Activated CD4-positive, alpha-beta T cell treated with anti-CD3 and anti-CD28 coated beads, Interleukin-2, Interleukin-4, amounts not matched to agents 100 ng/mL and 50 ng/mL, durations not matched to agents 16 hours and 8 hours (primary cell): ENCODE measurements around the gene AASDH.
"Not testable (repeated sequence)": the region's sequence is repeated elsewhere in the genome, so short reads cannot be mapped to it uniquely, and the experiment has no call there.

Experiments used
- DNase-seq: peaks from one replicate; pipeline ENCODE4 v3.0.0-alpha.2; 2020; ENCODE audit warnings: low spot score

The AASDH gene

DNA sequence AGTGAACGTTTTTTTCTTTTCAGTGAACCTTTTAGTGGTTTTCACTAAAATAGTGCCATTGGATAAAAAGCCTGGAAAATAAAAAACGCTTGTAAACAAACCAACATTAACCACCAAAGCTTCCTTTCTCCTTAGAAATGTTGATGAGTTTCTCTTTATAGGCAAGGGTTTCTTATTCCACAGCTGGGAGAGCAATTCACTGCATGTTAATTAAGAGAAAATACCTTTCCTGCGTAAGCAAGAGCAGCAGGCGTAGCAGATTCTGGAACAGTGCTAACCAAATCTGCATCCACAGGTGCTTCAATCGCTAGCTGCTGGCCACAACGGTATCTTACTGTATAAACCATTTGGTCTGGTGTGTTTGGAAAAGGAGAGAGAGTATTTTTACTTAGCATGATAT lies 13.3 kb upstream of the AASDH start:
- DNase-seq, result no peak

DNA sequence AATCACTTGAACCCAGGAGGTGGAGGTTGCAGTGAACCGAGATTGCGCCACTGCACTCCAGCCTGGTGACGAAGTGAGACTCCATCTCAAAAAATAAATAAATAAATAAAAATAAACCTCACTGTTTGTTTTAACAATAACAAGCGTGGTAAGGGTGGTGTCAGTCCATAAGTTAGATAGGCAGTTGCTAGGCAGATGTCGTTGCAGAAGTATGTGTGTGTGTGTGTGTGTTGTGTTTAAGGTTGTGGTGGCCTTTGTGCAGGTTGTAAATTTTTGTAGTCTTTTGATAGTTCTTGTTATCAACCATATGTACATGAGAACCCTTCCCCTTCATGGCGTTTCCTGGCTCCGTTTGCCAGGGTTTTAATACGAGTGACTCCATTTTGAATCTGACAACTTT lies 4.0 kb upstream of the AASDH start:
- DNase-seq, result no peak

- DNase-seq, result no peak
Measured at GRCh38 chr4:56389558-56389957, 2.3 kb upstream of the AASDH start.

GRCh38 chr4:56388306-56388705 lies 1.0 kb upstream of the AASDH start:
- no peak for DNase-seq

DNA sequence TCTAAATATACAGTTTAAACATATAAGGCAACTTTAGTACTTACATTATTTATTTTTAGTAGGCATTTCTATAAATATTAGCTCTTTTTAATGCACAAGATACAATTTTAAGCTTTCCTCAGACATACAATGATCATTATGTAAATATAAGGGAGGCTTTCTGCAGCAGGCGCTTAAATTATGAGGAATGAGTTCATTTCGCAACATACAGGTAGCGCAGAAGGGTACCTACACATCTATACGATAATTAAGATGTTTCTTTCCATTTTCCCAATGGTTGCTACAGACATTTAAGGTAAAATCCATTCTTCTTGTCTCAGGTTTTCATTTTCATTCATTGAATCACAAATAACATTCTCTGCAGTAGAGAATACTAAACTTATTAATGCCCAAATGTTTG lies 1.2 kb downstream of the AASDH start:
- no peak for DNase-seq

GRCh38 chr4:56375458-56375857 lies 11.8 kb downstream of the AASDH start:
- no peak for DNase-seq

- DNase-seq, result no peak
Measured at GRCh38 chr4:56374956-56375355, 12.3 kb downstream of the AASDH start.

DNA sequence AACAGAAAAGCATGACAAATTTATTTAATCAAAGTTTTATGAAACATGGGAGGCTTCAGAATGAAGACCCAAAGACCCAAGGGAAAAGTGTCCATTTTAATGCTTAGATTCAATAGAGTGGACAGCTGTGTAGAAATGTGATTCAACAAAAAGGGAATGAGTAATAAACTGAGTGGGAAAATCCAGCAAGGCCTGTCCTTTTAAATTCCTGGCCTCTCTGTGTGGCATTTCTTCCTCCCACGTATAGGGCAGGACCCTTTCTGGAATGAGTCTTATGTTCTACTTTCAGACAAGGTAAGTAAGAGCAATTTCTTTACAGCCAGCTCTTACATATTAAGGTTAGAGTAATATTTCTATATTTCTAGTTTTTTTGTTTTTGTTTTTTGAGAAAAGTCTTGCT lies 14.5 kb downstream of the AASDH start:
- DNase-seq, result no peak

DNA sequence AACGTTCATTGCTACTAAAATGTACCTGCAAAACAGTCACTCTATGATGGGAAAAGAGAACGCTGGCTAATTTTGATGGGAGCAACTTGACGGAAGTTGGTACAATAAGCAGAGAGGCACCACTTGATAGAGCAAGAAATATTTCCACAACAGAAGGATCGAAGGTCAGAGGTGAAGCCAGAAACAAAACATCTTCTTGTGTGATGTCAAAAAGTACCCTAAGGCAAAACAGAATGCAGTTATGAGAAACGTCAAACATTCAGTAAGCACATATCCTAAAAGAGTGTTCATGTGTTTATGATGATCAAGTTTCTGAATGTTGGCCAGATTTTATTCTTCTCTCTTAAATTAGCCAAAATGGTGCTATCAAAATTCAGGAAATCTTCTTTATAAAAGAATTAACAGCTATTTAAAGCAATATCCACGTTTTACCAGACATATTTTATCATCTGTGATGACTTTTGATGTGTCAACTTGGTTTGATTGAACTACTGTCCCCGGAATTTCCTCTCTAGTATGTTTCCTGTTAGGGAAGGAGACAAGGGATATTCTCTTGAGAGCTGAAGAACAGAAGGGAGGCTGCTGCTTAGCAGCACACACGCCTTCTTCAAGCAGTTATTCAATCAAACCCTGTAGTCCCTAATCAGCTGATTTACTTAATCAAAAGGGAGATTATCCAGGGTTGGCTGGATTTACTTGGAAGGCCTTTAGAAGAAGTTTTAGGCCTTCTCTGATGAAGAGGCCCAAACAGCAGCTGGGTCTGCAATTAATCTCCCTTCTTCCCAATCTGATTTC lies 15.7 kb downstream of the AASDH start:
- no peak for DNase-seq

DNA sequence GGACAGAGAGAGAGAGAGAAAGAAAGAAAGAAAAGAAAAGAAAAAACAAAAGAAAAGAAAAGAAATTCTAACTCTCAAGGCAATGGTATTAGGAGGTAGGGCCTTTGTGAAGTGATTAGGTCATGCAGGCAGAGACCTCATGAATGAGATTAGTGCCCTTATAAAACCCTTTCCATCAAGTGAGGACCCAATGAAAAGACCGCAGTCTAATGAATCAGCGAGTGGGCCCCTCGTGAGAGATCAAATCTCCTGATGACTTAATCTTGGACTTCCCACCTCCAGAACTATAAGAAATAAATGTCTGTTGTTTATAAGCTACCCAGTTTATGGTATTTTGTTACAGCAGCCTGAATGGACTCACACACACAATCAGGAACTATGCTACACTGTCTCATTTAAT lies 16.9 kb downstream of the AASDH start:
- DNase-seq, result no peak

DNA sequence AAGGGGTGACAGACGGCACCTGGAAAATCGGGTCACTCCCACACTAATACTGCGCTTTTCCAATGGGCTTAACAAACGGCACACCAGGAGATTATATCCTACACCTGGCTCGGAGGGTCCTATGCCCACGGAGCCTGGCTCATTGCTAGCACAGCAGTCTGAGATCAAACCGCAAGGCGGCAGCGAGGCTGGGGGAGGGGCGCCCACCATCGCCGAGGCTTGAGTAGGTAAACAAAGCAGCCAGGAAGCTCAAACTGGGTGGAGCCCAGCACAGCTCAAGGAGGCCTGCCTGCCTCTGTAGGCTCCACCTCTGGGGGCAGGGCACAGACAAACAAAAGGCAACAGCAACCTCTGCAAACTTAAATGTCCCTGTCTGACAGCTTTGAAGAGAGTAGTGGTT lies 24.3 kb downstream of the AASDH start:
- not testable (repeated sequence) for DNase-seq

DNA sequence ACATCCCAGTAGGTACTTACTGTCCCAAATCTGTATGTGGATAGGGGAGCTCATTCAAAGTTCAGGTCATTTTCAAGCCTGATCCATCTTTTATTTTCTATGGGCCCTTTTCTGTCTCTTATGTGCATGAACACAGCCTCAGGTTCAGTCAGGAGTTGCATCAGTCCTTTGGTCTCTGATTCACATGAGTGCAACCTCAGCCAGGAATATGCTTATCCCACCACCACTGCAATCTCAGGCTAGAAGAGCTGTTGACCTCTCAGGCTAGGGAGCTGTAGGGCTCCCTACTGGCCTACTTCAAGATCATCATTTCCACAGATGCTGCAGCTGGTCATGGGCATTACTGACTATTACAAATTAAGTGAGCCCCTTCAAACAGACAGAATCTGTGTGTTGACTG lies 27.2 kb downstream of the AASDH start:
- DNase-seq, result no peak

GRCh38 chr4:56356650-56357049 lies 30.6 kb downstream of the AASDH start:
- no peak for DNase-seq

DNA sequence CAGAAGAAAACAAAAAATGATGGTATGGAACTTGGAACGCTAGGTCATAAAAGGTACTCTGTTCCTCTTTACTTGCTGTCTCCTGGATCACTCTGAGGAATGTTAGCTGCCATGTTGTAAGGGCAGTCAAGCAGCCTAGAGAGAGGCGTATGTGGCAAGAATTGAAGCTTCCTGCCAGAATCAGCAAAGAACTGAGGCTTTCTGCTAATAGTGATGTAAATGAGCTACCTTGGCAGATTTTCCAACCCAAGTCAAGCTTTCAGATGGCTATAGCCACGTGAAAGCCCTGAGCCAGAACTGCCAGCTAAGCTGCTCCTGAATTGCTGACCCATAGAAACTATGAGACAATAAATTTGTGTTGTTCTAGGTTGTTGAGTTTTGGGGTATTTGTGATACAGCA lies 38.7 kb downstream of the AASDH start:
- DNase-seq, result no peak

DNA sequence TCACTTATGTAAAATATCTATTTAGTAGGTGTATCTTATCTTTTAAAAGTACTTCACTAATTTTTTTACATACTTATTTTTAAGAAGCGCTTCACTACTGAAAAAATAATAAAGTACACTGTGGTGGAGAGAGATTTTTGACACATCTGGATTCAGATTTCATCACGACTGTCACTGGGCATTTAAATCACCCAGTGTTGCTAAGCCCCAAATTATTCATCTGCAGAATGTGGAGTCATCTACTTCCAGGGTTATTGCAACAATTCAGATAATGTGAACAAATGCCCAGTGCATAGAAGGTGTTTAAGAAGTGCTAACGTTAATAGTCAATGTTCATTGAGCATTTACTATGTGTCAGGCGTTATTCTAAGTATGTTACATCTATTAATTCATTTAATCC lies 41.8 kb downstream of the AASDH start:
- DNase-seq, result no peak

- DNase-seq, result no peak
Measured at GRCh38 chr4:56342746-56343145, 44.5 kb downstream of the AASDH start.

DNA sequence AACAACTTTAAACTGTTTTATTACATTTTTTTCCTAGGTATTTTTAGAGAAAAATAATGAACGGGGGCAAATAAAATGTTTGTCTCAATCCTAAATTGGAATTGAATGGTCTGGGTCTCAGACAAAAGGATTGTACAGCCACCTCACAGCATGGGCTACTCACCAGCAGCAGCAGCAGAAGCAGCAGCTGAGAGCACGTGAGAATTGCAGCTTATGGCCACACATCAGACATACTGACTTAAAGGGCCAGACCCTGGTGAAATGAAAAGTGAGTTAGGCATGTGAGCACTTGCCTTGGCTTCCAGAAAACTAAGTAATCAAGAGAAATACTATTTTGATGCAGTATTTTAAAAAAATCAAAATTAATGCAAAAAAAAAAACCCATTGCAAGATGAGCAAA lies 56.6 kb downstream of the AASDH start:
- DNase-seq, result no peak

DNA sequence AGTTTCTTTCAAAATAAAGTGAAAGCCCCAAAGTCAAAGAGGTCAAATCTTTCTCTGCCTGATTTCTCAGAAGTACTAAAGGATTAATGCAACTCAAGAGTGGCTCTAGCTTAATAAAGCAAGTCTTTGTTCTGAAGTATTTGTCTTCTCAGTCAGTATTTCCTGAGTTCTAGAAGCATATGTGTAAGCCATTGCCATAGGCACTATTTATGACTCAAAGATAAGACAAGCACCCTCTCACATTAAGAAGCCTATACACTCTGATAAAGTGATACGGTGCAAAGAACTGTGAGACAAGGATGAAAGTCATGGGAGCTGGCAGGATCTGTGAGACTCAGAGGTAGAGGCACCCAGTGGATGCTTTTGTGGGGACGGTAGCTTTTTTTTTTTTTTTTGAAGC lies 60.9 kb downstream of the AASDH start:
- no peak for DNase-seq

- no peak for DNase-seq
Measured at GRCh38 chr4:56324011-56324610, 63.2 kb downstream of the AASDH start.

- no peak for DNase-seq
Measured at GRCh38 chr4:56323327-56323726, 64.0 kb downstream of the AASDH start.

DNA sequence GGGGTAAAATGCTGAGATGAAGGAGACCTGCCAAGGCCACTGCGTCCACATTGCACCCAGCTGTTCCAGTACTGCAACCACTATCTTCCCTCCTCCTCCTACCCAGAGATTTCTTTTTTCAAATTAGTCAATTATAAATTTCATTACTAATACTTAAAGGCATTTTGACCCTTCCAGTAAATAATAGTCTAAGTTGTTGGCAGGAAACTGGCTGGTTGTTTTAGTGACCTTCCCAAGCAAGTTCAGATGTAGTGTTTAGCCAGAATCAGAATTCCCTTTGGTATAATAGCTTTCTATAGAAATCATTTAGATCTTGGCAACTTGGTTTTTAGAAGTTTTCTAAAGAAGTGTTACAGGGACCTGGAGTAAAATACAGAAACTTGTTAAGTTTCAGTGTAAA lies 66.0 kb downstream of the AASDH start:
- DNase-seq, result no peak

- no peak for DNase-seq
Measured at GRCh38 chr4:56320293-56320692, 67.0 kb downstream of the AASDH start.

DNA sequence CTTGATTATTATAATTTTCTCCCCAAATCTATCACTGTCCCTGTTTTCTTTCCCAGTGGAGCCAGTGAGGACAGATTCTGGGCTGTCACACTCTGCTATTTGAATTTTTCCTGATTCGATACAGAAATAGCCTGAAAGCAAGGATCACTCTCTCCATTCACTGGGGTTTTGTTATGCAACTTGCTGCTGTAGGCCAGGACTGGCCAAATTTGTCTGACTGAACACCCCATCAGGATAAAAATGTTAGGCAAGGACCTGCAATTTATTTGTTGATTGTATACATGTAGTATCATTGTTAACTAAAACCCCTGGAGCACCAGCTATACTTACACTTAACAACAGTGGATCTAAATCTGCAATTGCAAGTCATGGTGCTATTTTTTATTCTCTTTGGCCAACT lies 68.7 kb downstream of the AASDH start:
- no peak for DNase-seq

DNA sequence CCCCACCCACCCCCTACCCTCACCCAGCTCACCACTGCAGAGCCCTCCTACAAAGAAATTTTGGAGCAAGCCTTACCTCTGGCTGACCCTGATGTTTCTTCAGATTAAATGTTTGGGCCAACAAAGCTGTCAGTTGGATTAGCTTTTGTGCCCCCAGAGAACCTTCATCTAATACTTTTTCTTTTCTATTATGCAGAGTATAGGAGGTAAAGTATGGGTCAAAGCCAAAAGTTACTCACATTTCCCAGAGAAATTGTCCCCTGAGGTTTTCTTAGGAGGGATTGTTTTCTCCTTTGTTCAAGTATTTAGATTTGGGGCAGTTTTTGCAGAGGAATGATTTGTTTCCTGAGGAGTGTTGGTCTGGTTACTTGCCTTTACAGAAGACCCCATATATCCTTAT lies 69.5 kb downstream of the AASDH start:
- DNase-seq, result no peak
